HG03025 (cell line): ENCODE data around the gene ACP4.
"Not testable (repeated sequence)": the region's sequence is repeated elsewhere in the genome, so short reads cannot be mapped to it uniquely, and the experiment has no call there.

ENCODE experiments used
- ATAC-seq: cut with Tn5 transposase; IDR thresholded peaks from one replicate; pipeline ENCODE4 v1.9.1; 2021; ENCODE audit warnings: mild to moderate bottlenecking, moderate library complexity; ENCODE audit not compliant: unreplicated experiment, low FRiP score

The ACP4 gene

GRCh38 chr19:50790396-50790795, at the start of gene ACP4:
TSS of gene ACP4 (plus strand) at chr19:50790415. CDS start at chr19:50790415, 0 bp downstream.
- ATAC-seq: no peak

DNA sequence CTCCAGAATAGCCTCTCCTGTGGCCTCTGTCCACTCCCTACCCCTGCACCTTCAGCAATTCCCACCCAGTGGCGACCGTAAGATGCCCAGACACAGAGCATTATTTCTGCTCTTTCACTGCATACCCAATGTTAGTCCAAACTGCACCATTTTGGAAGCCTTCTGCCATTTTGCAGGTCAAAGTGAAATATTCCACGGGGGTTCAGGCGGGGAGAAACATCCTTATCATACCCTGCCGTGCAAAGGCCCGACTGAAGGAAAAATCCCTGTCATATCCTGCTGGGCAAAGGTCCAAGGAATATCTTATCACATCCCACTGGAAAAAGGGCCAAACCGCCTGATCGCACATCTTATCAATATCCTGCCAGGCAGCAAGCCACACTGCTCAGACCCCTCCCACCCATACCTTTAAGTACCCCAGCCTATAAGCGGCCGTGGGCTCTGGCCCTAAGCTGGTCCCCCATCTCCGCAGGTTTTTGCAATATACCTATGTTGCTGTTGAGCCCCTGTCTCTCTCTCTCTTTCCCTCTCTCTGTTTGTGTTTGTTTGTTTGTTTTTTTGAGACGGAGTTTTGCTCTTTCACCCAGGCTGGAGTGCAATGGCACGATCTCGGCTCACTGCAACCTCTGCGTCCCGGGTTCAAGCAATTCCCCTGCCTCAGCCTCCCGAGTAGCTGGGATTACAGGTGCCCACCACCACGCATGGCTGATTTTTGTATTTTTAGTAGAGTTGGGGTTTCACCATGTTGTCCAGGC, 48.9 kb upstream of the ACP4 start:
- no peak for ATAC-seq

DNA sequence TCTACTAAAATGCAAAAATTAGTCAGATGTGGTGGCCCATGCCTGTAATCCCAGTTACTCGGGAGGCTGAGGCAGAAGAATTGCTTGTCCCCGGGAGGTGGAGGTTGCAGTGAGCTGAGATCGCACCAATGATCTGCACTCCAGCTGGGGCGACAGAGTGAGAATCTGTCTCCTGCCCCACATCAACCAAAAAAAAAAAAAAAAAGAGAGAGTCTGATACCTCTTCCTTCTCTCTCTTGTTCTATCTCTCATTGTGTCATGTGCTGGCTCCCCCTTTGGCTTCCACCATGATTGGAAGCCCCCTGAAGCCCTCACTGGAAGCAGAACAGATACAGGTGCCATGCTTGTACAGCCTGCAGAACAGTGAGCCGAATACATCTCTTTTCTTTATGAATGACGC, 46.7 kb upstream of the ACP4 start:
- ATAC-seq: no peak

DNA sequence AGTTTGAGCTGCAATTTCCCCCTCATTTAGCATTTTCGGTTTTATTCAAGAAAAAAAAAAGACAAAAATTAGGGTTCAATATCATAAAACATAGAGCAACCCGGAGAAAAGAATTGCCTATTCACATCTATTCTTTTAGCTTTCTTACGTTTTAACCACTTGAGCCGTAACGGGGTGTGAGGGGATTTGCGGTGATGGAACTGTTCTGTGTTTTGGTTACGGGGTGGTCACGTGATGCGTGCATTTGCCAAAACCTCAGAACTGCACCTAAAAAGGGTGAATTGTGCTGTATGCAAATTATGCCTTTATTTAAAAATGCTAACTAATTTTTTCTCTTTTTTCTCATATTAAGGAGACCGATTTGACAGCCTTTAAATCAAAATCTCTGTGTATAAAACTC, 45.0 kb upstream of the ACP4 start:
- ATAC-seq: no peak

DNA sequence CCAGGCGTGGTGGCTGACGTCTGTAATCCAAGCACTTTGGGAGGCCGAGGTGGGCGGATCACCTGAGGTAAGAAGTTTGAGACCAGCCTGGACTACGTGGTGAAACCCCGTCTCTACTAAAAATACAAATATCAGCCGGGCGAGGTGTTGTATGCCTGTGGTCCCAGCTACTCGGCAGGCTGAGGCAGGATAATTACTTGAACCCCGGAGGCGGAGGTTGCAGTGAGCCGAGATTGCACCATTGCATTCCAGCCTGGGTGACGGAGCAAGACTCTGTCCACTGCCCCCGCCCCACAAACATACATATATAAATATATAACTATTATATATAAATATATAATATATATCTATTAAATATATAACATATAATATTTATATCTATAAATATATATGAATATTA, 43.1 kb upstream of the ACP4 start:
- not testable (repeated sequence) for ATAC-seq

DNA sequence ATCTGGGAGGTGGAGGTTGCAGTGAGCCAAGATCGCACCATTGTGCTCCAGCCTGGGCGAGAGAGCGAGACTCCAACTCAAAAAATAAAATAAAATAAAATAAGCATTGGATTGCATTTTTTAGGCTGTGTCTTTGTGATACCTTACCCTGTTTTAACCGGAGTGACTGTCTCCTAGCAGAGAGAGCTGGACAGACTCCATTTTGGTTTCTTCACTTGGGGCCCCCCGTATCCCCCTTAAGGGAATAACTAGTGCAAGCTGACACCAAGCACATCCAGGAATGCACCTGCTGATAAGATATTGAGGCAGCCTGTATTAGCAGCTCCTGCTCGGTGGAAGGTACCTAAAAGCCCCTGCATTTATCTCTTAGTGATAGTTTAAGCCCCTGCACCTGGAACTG, 40.7 kb upstream of the ACP4 start:
- no peak for ATAC-seq

DNA sequence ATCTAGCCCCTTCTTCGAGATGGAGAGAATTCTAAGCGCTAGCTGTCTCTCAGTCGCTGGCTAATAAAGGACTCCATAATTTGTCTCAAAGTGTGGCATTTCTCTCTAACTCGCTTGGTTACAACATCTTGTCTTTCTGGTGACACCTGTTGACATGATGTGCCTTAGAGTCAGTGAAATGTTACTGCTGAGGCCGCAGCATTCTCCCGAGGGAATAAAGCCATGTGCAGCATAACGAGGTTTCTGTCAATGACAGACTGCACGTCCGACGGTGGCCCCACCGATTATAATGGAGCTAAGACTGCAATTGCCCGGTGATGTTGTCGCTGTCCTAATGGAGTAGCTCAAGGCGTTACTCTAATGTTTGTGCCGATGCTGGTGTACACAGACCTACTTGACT, 40.2 kb upstream of the ACP4 start:
- no peak for ATAC-seq

GRCh38 chr19:50753879-50754278, 36.3 kb upstream of the ACP4 start:
- ATAC-seq: no peak

DNA sequence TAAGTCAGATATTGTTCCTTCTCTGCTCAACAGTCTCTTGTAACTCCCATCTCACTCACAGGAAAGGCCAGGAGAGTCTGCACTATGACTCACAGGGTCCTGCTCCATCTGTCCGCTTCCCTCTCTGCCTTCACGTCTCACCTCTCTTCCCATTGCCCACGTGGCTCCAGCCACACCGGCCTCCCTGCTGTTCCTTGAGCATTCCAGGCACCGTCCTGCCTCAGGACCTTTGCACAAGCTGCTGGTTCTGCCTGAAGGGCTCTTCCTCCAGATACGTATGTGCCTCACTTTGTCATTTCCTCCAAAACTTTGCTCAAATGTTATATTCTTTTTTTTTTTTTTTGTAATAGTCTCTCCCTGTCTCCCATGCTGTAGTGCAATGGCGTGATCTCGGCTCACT, 34.0 kb upstream of the ACP4 start:
- ATAC-seq: not testable (repeated sequence)

DNA sequence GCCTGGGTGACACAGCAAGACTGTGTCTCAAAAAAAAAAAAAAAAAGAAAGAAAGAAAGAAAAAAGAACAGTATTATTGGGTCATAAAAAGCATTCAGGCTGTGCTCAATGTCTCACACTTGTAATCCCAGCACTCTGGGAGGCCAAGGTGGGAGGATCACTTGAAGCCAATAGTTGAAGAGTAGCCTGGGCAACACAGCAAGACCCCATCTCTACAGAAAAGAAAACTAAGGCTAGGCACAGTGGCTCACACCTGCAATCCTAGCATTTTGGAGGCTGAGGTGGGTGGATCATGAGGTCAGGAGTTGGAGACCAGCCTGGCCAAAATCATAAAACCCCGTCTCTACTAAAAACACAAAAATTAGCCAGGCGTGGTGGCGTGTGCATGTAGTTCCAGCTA, 32.6 kb upstream of the ACP4 start:
- not testable (repeated sequence) for ATAC-seq

GRCh38 chr19:50759076-50759475, 31.1 kb upstream of the ACP4 start:
- not testable (repeated sequence) for ATAC-seq

DNA sequence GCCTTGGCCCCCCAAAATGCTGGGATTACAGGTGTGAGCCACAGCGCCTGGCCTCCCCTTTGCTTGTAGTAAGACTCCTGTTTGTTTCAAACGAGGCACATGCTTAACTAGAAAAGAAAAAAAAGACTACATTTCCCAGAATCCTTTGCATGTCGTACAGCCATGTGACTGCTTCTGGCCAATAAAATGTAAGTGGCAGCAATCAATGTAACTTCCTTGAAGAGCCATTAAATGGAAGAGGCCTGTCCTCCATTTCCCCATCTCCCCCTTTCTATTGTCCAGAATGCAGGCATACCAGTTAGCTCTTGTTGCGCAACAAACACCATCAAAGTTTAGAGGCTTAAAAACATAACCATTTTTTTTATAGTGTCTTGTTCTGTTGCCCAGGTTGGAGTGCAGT, 30.3 kb upstream of the ACP4 start:
- ATAC-seq: no peak

DNA sequence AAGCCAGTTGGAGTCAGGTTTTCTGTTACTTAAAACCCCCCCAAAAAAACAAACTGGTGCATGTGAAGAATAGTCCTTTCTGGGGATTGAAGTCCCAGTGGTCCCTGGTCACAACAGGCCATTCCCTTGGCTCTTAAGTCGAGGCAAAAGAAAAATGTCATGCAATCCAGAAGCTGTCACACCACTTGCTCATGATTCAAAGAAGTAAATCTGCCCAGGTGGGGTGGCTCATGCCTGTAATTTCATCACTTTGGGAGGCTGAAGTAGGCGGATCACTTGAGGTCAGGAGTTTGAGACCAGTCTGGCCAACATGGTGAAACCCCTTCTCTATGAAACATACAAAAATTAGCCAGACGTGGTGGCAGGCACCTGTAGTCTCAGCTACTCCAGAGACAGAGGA, 28.7 kb upstream of the ACP4 start:
- not testable (repeated sequence) for ATAC-seq

DNA sequence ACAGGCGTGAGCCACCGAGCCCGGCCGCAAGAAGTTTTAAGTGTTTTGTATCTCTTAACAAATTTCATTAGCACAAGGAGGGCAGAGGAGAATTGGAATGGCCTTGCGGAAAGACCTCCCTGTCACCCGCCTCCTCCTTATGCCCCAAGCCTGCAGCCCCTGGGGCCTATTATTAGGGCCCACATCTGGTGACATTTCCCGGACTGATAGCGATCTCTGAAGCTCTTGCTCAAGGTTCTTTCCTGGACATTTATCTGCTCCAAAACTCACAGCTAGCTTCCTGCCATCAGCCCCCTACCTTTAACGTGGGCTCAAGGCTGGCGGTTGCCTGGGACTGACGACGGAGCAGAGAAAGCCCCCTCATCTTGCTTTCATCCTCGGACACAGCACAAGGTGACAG, 26.7 kb upstream of the ACP4 start:
- not testable (repeated sequence) for ATAC-seq

DNA sequence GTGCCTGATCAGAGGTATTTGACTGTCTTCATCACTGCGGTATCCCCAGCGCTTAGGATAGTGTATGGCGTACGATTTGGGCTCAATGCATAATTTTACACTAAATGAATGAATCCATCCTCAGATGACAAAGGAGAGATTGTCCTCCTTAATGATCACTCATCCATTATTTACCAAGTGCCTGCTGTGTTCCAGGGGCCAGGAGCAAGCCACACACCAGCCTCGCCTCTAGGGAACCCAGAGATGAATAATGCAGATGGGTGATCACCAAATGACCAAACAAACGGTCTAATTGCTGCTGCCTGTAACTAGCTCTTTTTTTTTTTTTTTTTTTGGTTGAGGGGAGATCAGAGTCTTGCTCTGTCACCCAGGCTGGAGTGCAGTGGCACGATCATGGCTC, 25.8 kb upstream of the ACP4 start:
- no peak for ATAC-seq

- ATAC-seq: not testable (repeated sequence)
Measured at GRCh38 chr19:50766746-50767145, 23.5 kb upstream of the ACP4 start.

GRCh38 chr19:50767263-50767662, 23.0 kb upstream of the ACP4 start:
- not testable (repeated sequence) for ATAC-seq

- ATAC-seq: no peak
Measured at GRCh38 chr19:50768277-50768676, 21.9 kb upstream of the ACP4 start.

DNA sequence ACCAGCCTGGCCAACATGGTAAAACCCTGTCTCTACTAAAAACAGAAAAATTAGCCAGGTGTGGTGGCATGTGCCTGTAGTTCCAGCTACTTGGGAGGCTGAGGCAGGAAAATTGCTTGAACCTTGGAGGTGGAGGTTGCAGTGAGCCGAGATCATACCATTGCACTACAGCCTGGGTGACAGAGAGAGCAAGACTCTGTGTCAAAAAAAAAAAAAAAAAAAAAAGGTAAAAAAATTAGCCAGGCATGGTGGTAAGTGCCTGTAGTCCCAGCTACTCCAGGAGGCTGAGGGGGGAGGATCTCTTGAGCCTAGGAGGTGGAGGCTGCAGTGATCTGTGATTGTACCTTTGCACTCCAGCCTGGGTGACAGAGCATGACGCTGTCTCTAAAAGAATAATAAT, 20.1 kb upstream of the ACP4 start, which contains the start of gene GPR32:
GPR32 (plus strand) TSS at position 301 of the 400 bp plus-strand sequence. CDS start 137 bp downstream, outside the sequence.
- not testable (repeated sequence) for ATAC-seq

DNA sequence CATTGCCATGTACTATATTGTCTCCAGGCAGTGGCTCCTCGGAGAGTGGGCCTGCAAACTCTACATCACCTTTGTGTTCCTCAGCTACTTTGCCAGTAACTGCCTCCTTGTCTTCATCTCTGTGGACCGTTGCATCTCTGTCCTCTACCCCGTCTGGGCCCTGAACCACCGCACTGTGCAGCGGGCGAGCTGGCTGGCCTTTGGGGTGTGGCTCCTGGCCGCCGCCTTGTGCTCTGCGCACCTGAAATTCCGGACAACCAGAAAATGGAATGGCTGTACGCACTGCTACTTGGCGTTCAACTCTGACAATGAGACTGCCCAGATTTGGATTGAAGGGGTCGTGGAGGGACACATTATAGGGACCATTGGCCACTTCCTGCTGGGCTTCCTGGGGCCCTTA, 19.3 kb upstream of the ACP4 start:
- ATAC-seq: no peak

DNA sequence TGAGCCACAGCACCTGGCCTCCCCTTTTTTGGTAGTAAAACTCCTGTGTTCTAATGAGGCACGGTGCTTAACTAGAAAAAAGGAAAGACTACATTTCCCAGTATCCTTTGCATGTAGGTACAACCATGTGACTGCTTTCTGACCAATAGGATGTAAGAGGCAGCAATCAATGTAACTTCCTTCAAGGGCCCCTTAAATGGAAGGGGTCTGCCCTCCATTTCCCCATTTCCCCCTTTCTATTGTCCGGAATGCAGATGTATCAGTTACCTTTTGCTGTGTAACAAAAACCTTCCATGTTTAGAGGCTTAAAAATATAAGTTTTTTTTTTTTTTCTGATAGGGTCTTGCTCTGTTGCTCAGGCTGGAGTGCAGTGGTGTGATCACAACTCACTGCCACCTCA, 17.7 kb upstream of the ACP4 start:
- no peak for ATAC-seq

DNA sequence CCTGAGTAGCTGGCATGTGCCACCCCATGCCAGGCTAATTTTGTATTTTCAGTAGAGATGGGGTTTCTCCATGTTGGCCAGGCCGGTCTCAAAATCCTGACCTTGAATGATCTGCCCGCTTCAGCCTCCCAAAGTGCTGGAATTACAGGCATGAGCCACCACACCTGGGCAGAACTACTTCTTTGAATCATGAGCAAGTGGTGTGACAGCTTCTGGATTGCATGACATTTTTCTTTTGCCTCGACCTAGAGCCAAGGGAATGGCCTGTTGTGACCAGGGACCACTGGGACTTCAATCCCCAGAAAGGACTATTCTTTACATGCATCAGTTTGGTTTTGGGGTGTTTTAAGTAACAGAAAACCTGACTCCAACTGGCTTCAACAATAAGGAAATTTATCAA, 17.3 kb upstream of the ACP4 start:
- ATAC-seq: not testable (repeated sequence)
